Duodenal mucosa (tissue), 2 donors: ENCODE measurements around the gene RREB1.

Experiments used
- H3K27ac ChIP-seq: one replicate; pipeline ENCODE4 v1.7.0; 2013; ENCODE audit warnings: low read depth, low read length
- H3K27me3 ChIP-seq, 2 donors: one replicate each; pipeline ENCODE4 v1.7.0; 2013; ENCODE audit warnings: low read length in 2 of 2, control low read depth in 1 of 2; ENCODE audit not compliant: insufficient read depth in 2 of 2, control insufficient read depth in 1 of 2
- H3K36me3 ChIP-seq, 2 donors: one replicate each; pipeline ENCODE4 v1.7.0; 2013; ENCODE audit warnings: low read length in 2 of 2, control low read depth in 1 of 2; ENCODE audit not compliant: insufficient read depth in 2 of 2, control insufficient read depth in 1 of 2
- H3K4me1 ChIP-seq, 2 donors: one replicate each; pipeline ENCODE4 v1.7.0; 2013; ENCODE audit warnings: low read length in 2 of 2, control low read depth in 1 of 2; ENCODE audit not compliant: insufficient read depth in 2 of 2, control insufficient read depth in 1 of 2
- H3K4me3 ChIP-seq, 2 donors: one replicate each; pipeline ENCODE4 v1.7.0; 2013; ENCODE audit warnings: low read length in 2 of 2, low read depth in 1 of 2
- H3K9ac ChIP-seq, 2 donors: one replicate each; pipeline ENCODE4 v1.7.0; 2013; ENCODE audit warnings: low read length in 2 of 2, low read depth in 1 of 2
- H3K9me3 ChIP-seq, 2 donors: one replicate each; pipeline ENCODE4 v1.7.0; 2013; ENCODE audit warnings: low read length in 2 of 2, control low read depth in 1 of 2; ENCODE audit not compliant: control insufficient read depth in 1 of 2

The RREB1 gene

GRCh38 chr6:7190791-7191190, 83.0 kb downstream of the RREB1 start:
- Histone ChIP-seq H3K27ac (no peak overlapping the region), H3K9me3 (no peaks in the 10 kb centered on the region), H3K4me1 (peaks cover 4 to 7% of the 10 kb centered on the region in 2 donors), H3K4me3 (no peak overlapping the region), H3K27me3 (no peaks in the 10 kb centered on the region), H3K9ac (no peak overlapping the region), H3K36me3 (peaks cover 23 to 64% of the 10 kb centered on the region in 2 donors)

GRCh38 chr6:7193122-7193521, 85.4 kb downstream of the RREB1 start:
- Histone ChIP-seq H3K9me3 (no peaks in the 10 kb centered on the region), H3K27me3 (no peaks in the 10 kb centered on the region), H3K36me3 (peaks cover 4 to 60% of the 10 kb centered on the region in 2 donors), H3K4me1 (peaks cover 7 to 11% of the 10 kb centered on the region in 2 donors), H3K27ac (no peak overlapping the region), H3K4me3 (no peak overlapping the region), H3K9ac (no peak overlapping the region)

GRCh38 chr6:7194657-7195056, 86.9 kb downstream of the RREB1 start:
- H3K27ac ChIP-seq, result no peak overlapping the region
- H3K27me3 ChIP-seq, result no peaks in the 10 kb centered on the region
- no peaks in the 10 kb centered on the region for H3K9me3 ChIP-seq
- H3K4me3 ChIP-seq, result no peak overlapping the region
- peaks cover 7 to 15% of the 10 kb centered on the region in 2 donors for H3K4me1 ChIP-seq
- H3K9ac ChIP-seq, result no peak overlapping the region
- peaks cover 4 to 51% of the 10 kb centered on the region in 2 donors for H3K36me3 ChIP-seq

GRCh38 chr6:7195339-7196018, 87.7 kb downstream of the RREB1 start:
- Histone ChIP-seq H3K4me3 (no peak overlapping the region), H3K9me3 (no peaks in the 10 kb centered on the region), H3K27me3 (no peaks in the 10 kb centered on the region), H3K27ac (no peak overlapping the region), H3K9ac (no peak overlapping the region), H3K36me3 (peaks cover 4 to 43% of the 10 kb centered on the region in 2 donors), H3K4me1 (peaks cover 8 to 15% of the 10 kb centered on the region in 2 donors)

- Histone ChIP-seq H3K27ac (no peak overlapping the region), H3K4me3 (no peak overlapping the region), H3K4me1 (peaks cover 13 to 20% of the 10 kb centered on the region in 2 donors), H3K9me3 (no peaks in the 10 kb centered on the region), H3K36me3 (peaks cover 4 to 37% of the 10 kb centered on the region in 2 donors), H3K9ac (no peak overlapping the region), H3K27me3 (no peaks in the 10 kb centered on the region)
Measured at GRCh38 chr6:7196019-7196402, 88.2 kb downstream of the RREB1 start.

GRCh38 chr6:7196685-7197283, 89.0 kb downstream of the RREB1 start:
- peaks cover 16 to 26% of the 10 kb centered on the region in 2 donors for H3K4me1 ChIP-seq
- no peaks in the 10 kb centered on the region for H3K9me3 ChIP-seq
- H3K4me3 ChIP-seq, result no peak overlapping the region
- H3K27me3 ChIP-seq, result no peaks in the 10 kb centered on the region
- H3K9ac ChIP-seq, result no peak overlapping the region
- H3K27ac ChIP-seq, result no peak overlapping the region
- peaks cover 4 to 37% of the 10 kb centered on the region in 2 donors for H3K36me3 ChIP-seq

GRCh38 chr6:7197747-7198146, 90.0 kb downstream of the RREB1 start:
- peaks cover 11 to 45% of the 10 kb centered on the region in 2 donors for H3K36me3 ChIP-seq
- no peak overlapping the region for H3K27ac ChIP-seq

GRCh38 chr6:7198833-7199800, 91.4 kb downstream of the RREB1 start:
- peaks cover 16 to 27% of the 10 kb centered on the region in 2 donors for H3K4me1 ChIP-seq
- no peak overlapping the region for H3K4me3 ChIP-seq
- H3K9me3 ChIP-seq, result no peaks in the 10 kb centered on the region
- H3K9ac ChIP-seq, result no peak overlapping the region
- H3K27me3 ChIP-seq, result no peaks in the 10 kb centered on the region
- no peak overlapping the region for H3K27ac ChIP-seq
- peaks cover 11 to 58% of the 10 kb centered on the region in 2 donors for H3K36me3 ChIP-seq

More at GRCh38 chr6:7197747-7198146, 90.0 kb downstream of the RREB1 start:
- Histone ChIP-seq H3K9me3 (no peaks in the 10 kb centered on the region), H3K9ac (no peak overlapping the region), H3K4me1 (peaks cover 16 to 27% of the 10 kb centered on the region in 2 donors), H3K4me3 (no peak overlapping the region), H3K27me3 (no peaks in the 10 kb centered on the region)

- Histone ChIP-seq H3K4me1 (peaks cover 11 to 20% of the 10 kb centered on the region in 2 donors), H3K36me3 (peaks cover 7 to 64% of the 10 kb centered on the region in 2 donors), H3K9me3 (no peaks in the 10 kb centered on the region), H3K27me3 (no peaks in the 10 kb centered on the region), H3K4me3 (peak overlapping the region in 1 of 2 donors; percentile 17), H3K27ac (peak overlapping the region; percentile 27), H3K9ac (no peak overlapping the region)
Measured at GRCh38 chr6:7200598-7201443, 93.1 kb downstream of the RREB1 start.
